HG02885 (cell line): ENCODE results near the gene FOSB.

Source experiments
- ATAC-seq: cut with Tn5 transposase; IDR thresholded peaks from one replicate; pipeline ENCODE4 v1.9.1; 2021; ENCODE audit warnings: mild to moderate bottlenecking; ENCODE audit not compliant: unreplicated experiment, poor library complexity

FOSB gene

DNA sequence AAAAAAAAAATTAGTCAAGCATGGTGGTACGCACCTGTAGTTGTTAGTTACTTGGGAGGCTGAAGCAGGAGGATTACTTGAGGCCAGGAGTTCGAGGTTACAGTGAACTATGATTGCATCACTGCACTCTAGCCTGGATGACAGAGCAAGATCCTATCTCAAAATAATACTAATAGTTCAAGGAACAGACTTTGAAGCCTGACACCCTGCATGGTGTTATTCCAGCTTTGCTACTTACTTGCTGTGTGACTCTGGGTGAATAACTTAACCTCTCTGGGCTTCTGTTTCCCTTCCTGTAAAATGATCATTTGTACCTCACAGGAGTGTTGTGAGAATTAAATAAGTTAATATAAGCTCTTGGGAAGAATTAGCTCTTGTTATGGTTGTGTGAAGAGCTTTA lies 3.5 kb upstream of the FOSB start:
- no peak for ATAC-seq

GRCh38 chr19:45464852-45465441 lies 2.8 kb upstream of the FOSB start:
- ATAC-seq = no peak

GRCh38 chr19:45467115-45467455 lies 711 bp upstream of the FOSB start:
- ATAC-seq = no peak

DNA sequence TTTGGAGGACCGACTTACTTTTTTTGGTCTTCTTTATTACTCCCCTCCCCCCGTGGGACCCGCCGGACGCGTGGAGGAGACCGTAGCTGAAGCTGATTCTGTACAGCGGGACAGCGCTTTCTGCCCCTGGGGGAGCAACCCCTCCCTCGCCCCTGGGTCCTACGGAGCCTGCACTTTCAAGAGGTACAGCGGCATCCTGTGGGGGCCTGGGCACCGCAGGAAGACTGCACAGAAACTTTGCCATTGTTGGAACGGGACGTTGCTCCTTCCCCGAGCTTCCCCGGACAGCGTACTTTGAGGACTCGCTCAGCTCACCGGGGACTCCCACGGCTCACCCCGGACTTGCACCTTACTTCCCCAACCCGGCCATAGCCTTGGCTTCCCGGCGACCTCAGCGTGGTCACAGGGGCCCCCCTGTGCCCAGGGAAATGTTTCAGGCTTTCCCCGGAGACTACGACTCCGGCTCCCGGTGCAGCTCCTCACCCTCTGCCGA lies 409 bp downstream of the FOSB start:
- ATAC-seq = no peak

DNA sequence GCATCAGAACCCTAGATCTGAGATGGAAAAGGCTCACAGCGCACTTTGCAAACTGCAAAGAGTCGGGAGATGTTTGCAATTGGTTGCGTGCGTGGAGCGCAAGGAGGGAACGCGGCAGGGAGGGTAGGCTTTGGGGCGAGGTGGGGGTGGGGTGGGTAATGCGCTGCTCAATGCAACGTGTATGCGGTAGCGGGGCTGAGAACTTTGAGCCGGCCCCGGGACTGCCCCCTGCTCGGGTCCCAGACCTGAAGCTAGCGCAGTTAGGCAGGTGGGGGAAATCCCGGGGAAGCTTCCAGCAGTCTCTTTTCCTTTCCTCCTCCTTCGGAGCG lies 971 bp downstream of the FOSB start:
- ATAC-seq = peak; percentile 22

DNA sequence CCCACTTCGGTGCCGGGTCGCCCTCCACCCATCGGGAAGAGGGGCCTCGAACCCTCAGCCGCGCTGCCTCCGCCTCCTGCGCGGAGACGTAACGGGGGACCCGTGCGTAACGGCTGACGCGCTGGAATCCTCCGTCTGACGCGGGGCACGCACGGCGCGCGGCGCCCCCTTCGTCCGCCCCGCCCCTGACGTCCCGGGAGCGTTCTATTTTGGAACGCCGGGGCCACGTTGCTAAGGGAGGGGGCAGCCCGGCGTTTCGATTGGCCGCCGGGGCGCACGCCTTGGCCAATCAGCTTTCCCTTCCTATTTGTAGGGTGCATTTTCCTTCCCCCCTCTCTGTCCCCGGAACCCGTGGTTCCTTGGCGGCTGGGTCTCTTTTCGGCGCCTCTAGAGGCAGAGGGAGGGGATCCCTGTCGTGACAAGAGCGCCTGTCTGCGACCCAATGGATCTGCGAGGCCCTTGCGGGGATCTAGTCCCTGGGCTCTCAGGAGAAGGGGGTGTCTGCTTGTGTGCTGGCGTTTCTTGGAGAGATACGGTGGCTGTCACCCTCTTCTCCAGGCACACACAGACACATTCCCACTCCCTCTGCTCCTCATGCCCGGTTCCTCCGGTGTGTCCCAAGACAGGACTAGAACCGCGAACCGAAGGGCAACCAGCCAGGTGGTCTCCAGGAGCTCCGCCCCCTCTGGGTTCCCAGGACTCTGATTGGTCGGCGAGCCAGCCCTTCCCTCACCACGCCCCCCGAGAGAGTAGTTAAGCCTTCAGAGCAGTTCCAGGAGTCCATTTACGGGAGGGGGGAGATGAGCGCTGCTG lies 1.5 kb downstream of the FOSB start:
- ATAC-seq = peak; percentile 70

GRCh38 chr19:45469945-45470761 lies 2.4 kb downstream of the FOSB start:
- ATAC-seq = no peak

- no peak for ATAC-seq
Measured at GRCh38 chr19:45470762-45471081, 2.9 kb downstream of the FOSB start.

- no peak for ATAC-seq
Measured at GRCh38 chr19:45471111-45471930, 3.5 kb downstream of the FOSB start.

DNA sequence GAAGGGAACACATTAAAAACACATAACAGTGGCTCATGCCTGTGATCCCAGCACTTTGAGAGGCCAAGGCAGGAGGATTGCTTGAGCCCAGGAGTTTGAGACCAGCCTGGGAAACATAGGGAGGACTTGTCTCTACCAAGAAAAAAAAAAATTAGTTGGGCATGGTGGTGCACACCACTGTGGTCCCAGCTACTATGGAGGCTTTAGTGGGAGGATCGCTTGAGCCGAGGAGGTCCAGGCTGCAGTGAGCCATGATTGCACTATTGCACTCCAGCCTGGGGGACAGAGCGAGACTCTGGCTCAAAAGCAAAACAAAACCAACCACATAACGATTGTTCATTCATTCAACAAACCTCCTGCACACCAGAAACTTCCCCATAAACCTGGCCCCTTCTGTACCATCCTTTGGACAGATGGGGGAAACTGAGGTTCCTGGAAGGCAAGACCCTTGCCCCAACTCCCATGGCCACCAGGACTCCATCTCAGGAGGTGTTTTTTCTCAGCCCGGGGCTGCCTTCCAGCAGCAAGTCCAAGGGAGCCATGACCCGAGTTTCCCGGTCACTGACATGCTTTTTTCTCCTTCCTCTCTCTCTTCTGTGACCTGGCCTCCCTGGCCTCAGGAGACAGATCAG lies 4.3 kb downstream of the FOSB start:
- no peak for ATAC-seq

DNA sequence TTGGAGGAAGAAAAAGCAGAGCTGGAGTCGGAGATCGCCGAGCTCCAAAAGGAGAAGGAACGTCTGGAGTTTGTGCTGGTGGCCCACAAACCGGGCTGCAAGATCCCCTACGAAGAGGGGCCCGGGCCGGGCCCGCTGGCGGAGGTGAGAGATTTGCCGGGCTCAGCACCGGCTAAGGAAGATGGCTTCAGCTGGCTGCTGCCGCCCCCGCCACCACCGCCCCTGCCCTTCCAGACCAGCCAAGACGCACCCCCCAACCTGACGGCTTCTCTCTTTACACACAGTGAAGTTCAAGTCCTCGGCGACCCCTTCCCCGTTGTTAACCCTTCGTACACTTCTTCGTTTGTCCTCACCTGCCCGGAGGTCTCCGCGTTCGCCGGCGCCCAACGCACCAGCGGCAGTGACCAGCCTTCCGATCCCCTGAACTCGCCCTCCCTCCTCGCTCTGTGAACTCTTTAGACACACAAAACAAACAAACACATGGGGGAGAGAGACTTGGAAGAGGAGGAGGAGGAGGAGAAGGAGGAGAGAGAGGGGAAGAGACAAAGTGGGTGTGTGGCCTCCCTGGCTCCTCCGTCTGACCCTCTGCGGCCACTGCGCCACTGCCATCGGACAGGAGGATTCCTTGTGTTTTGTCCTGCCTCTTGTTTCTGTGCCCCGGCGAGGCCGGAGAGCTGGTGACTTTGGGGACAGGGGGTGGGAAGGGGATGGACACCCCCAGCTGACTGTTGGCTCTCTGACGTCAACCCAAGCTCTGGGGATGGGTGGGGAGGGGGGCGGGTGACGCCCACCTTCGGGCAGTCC lies 5.0 kb downstream of the FOSB start:
- ATAC-seq = no peak

DNA sequence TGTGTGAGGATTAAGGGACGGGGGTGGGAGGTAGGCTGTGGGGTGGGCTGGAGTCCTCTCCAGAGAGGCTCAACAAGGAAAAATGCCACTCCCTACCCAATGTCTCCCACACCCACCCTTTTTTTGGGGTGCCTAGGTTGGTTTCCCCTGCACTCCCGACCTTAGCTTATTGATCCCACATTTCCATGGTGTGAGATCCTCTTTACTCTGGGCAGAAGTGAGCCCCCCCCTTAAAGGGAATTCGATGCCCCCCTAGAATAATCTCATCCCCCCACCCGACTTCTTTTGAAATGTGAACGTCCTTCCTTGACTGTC lies 5.5 kb downstream of the FOSB start:
- no peak for ATAC-seq

DNA sequence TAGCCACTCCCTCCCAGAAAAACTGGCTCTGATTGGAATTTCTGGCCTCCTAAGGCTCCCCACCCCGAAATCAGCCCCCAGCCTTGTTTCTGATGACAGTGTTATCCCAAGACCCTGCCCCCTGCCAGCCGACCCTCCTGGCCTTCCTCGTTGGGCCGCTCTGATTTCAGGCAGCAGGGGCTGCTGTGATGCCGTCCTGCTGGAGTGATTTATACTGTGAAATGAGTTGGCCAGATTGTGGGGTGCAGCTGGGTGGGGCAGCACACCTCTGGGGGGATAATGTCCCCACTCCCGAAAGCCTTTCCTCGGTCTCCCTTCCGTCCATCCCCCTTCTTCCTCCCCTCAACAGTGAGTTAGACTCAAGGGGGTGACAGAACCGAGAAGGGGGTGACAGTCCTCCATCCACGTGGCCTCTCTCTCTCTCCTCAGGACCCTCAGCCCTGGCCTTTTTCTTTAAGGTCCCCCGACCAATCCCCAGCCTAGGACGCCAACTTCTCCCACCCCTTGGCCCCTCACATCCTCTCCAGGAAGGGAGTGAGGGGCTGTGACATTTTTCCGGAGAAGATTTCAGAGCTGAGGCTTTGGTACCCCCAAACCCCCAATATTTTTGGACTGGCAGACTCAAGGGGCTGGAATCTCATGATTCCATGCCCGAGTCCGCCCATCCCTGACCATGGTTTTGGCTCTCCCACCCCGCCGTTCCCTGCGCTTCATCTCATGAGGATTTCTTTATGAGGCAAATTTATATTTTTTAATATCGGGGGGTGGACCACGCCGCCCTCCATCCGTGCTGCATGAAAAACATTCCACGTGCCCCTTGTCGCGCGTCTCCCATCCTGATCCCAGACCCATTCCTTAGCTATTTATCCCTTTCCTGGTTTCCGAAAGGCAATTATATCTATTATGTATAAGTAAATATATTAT lies 6.1 kb downstream of the FOSB start:
- ATAC-seq = no peak

GRCh38 chr19:45474606-45475521 lies 7.1 kb downstream of the FOSB start:
- ATAC-seq = no peak

- ATAC-seq = no peak
Measured at GRCh38 chr19:45475537-45476291, 7.9 kb downstream of the FOSB start.

GRCh38 chr19:45476304-45476703 lies 8.5 kb downstream of the FOSB start:
- no peak for ATAC-seq

DNA sequence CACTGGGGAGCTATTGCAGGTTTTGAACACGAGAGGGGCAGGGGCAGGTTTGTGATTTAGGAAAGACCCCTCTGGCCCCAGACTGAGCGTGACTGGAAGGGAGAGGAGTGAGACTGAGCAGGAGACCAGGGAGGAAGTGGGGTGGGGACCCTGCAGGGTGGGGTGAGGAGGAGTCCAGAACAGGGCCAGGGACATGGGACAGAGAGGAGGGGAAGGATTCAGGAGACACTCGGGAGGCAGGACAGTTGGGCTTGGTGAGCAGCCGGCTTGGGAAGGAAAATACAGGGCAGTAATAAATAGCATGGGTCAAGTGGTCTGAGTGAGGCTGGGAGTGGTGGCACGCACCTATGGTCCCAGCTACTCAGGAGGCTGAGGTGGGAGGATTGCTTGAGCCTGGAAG lies 9.4 kb downstream of the FOSB start:
- ATAC-seq = no peak
